ENCODE data around the gene ZSCAN20. TPM values are rescaled to one million over a fixed set of nuclear protein-coding genes. Genes with fewer than 3 reads are reported as not detected.

Gene ZSCAN20
- total RNA-seq (ENCODE audit: low replicate concordance) = 6.9 and 7.7 TPM in 2 replicates

DNA sequence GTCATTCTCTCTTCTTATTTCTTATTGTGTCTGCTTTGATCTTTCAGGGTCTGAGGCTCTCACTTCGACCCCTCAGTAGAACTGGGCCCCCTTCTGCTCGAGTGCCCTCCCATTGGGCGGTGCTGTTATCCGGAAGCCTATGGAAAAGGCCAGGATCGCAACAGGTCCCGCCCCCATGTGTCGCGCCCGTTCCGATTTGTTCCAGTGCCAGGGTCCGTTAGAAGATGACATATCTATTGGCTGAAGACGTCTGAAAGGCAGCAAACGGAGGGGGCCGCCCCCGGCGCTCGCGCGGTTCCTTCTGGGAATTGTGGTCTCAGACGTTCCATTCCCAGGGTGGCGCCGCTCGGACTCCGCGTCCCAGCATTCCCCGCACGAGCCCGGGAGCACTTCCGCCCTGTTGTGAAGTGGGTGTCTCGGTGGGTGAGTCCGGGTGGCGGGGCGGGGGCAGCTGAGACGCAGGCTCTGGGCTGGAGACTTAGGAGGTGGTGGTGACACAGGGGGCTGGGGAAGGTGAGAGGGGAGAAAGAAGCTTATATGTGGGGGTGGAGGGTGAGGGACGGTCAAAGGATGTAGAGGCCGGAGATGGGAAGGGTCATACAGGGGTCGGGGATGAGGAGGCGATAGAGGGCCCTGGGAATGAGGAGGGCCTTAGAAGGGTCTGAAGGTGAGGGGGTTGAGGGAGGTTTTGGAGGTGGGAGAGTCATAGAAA, at the start of gene ZSCAN20:
ZSCAN20 (plus strand) TSS at position 377 of the 712 bp plus-strand sequence. CDS start 6,644 bp downstream, outside the sequence.

DNA sequence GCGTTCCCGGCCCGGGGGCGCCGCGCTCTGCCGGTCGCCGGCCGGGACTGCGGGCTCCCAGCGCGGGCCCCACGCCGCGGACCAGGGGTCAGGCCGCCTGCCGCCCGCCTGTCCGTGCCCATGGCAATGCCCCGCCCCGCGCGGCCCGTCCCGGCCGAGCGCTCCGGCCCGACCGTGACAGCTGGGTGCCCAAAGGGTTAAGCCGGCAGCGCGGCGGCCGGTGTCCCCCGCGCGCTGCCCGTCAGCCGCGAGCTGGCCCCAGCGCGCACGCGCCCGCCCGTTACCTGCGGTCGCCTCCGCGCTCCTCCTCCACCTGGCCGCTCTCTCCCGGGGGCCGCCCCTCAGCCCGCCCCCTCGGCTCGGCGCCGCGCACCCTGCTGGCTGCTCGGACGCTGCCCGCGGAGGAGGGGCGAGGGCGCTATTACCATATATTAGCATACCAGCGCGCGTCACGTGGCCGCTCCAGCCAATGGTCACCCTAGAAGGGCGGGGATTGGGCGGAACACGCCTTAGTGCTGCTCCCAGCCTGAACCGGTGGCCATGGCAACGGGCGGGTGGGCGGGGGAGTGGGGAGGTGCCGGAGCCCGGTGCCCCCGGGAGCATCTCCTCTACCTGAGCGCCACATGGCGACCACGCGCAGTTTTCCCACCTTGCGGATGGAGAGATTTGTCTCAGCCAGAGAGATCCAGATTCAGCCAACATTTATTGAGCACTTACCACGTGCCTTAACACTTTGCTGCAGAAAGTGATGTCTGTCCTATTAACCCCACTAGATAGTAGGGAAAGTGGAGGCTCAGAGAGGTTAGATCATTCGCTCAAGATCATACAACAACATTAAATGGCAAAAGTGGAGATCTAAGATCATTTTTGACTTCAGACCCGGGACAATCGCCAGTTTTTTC, 41.5 kb upstream of the ZSCAN20 start, which contains the start of gene PHC2:
PHC2 (minus strand) TSS at position 404 of the 902 bp plus-strand sequence. CDS start 55,556 bp downstream, outside the sequence.

Other genes with a start within 250 kb of the ZSCAN20 start
- 2.6 and 4.6 TPM in 2 replicates for gene ZNF362, start 216.2 kb upstream of the ZSCAN20 start, total RNA-seq (ENCODE audit: low replicate concordance)
- not detected in 2 replicates for gene A3GALT2, start 151.5 kb upstream of the ZSCAN20 start, total RNA-seq (ENCODE audit: low replicate concordance)
- gene PHC2, start 41.5 kb upstream of the ZSCAN20 start, total RNA-seq (ENCODE audit: low replicate concordance) = 22.9 and 62.3 TPM in 2 replicates